ENCODE data around the gene CCDC178. TPM values are rescaled to one million over a fixed set of nuclear protein-coding genes. Genes with fewer than 3 reads are reported as not detected.

Gene CCDC178
- total and polyA plus RNA-seq, 10 donors, result 4.0 to 17.4 (median 8.0) TPM

DNA sequence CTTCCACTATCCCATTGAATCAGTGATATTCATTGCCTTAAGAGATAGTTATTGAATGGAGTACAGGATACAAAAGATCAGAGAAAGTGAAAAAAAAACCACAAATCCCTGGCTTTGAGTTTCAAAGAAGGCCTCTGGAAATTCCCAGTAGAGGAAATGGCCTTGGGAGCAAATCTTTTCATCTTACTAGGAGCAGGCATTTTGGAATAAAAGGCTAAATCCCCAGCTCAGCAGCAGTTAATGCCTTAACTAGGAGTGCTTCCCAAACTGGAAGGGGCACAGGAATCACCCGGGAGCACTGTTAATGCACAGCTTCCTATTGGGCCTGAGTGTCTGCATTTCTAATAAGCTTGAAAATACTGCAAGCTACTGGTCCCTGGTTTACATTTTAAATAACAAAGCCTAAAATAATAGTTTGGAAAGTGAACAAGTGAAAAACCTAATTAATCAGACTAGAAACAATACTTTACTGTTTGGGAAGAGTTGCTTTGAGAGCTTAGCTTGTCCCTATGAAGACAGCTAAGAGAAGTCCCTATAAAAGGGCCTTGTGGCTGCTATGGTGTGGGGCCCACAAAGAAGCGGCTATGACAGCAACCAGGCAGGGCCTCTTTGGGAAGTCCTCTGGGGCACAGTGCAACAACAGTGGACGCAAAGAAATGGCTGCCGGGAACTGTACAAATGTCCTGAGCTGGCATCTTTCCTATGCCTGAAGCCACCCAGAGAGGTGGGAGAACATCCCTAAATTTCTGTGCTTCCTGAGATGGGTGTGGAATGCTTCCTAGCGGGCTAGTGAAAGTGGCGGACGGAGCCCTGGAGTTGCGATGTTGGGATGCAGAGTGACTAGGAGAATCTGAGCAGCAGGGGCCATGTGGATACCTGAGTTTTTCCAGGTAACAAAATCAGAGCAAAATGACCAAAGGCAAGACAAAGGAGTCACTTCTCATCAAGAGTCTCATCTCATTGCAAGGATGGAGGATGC lies 550.6 kb downstream of the CCDC178 start:
- Histone ChIP-seq H3K9me3 (no peaks in the 10 kb centered on the region), H3K4me3 (no peak overlapping the region), H3K27me3 (replicated peaks in 1 of 7) (no peaks in the 10 kb centered on the region), H3K4me1 (peaks cover 0 to 18% (median 10%) of the 10 kb centered on the region in 6 donors), H3K27ac (peak overlapping the region in 5 of 8 donors; percentile 32 to 64 (median 46)), H3K36me3 (no peaks in the 10 kb centered on the region)
- no peak for DNase-seq
- 88 to 94% (median 92%) methylated on average over 8 of the region's 8 CpGs for WGBS, 5 donors
- intact Hi-C loops (cut with DNase I; ENCODE audit: low total_unique reads), result no loop called here
- TF ChIP-seq POLR2A (IDR thresholded peaks at IDR 0.05) (no peak), POLR2AphosphoS5 (IDR thresholded peaks at IDR 0.05) (no peak)

DNA sequence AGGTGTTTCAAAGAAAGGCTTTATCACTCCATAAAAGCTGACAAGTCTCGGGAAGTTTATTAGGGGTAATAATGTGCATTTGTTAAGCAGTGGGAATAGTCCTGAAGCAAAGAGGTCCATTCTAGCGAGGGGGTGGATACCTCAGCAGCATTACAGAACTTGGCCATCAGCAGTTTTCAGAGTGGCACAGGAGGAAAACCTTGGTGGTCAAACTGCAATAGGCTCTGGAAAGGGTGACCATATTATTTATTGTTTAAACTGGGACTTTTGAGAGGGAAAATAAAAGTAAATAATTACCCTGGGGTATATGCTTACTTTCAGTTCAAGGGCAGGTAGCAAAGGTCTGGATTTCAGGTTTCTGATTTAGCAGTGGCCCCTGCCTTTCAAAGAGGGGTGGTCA lies 552.2 kb downstream of the CCDC178 start:
- H3K4me3 ChIP-seq, result no peak overlapping the region
- no peaks in the 10 kb centered on the region for H3K36me3 ChIP-seq
- no peaks in the 10 kb centered on the region for H3K27me3 ChIP-seq (replicated peaks in 1 of 7)
- peaks cover 0 to 28% (median 14%) of the 10 kb centered on the region in 6 donors for H3K4me1 ChIP-seq
- intact Hi-C loops (cut with DNase I; ENCODE audit: low total_unique reads), result no loop called here
- 75 to 91% (median 75%) methylated on average over 2 of the region's 2 CpGs for WGBS, 5 donors
- no peak for DNase-seq
- H3K27ac ChIP-seq, result peak overlapping the region in 4 of 8 donors; percentile 12 to 64 (median 38)
- no peaks in the 10 kb centered on the region for H3K9me3 ChIP-seq
- TF ChIP-seq POLR2A (IDR thresholded peaks at IDR 0.05) (no peak), POLR2AphosphoS5 (IDR thresholded peaks at IDR 0.05) (no peak)
- TF ChIP-seq, protein P1, sequence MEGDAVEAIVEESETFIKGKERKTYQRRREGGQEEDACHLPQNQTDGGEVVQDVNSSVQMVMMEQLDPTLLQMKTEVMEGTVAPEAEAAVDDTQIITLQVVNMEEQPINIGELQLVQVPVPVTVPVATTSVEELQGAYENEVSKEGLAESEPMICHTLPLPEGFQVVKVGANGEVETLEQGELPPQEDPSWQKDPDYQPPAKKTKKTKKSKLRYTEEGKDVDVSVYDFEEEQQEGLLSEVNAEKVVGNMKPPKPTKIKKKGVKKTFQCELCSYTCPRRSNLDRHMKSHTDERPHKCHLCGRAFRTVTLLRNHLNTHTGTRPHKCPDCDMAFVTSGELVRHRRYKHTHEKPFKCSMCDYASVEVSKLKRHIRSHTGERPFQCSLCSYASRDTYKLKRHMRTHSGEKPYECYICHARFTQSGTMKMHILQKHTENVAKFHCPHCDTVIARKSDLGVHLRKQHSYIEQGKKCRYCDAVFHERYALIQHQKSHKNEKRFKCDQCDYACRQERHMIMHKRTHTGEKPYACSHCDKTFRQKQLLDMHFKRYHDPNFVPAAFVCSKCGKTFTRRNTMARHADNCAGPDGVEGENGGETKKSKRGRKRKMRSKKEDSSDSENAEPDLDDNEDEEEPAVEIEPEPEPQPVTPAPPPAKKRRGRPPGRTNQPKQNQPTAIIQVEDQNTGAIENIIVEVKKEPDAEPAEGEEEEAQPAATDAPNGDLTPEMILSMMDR (IDR thresholded peaks at IDR 0.05 in 8 of 11, conservative IDR thresholded peaks at IDR 0.05 in 3 of 11), result no peak

Other genes with a start within 250 kb of the CCDC178 start
- gene ASXL3, start 137.5 kb upstream of the CCDC178 start, total RNA-seq, result 1 to 10 TPM in 4 of 7 donors, under 1 TPM in 3; 0.29 to 3.5 (median 1.0) TPM
- gene ASXL3, start 137.5 kb upstream of the CCDC178 start, polyA plus RNA-seq, result under 1 TPM; 0.02 to 0.03 (median 0.03) TPM